Mesenteric fat pad (tissue), 1 donor: ENCODE data around the gene CIT. TPM values are rescaled to one million over a fixed set of nuclear protein-coding genes. Genes with fewer than 3 reads are reported as not detected.
"Not testable (repeated sequence)": the region's sequence is repeated elsewhere in the genome, so short reads cannot be mapped to it uniquely, and the experiment has no call there.

ENCODE experiments used
- DNase-seq: peaks from one replicate; pipeline ENCODE4 v3.0.0-alpha.2; 2020; ENCODE audit warnings: low spot score
- total RNA-seq: library from RNA; stranded (reverse); fragmentation: NEBNext Ultra II Directional; extraction: Animal tissue kit (Norgen Biotek cat#: 25700); gene quantifications from one replicate; pipeline ENCODE4 v1.2.1, GENCODE V29; 2021
- donor health status: DM: yes; HTN: yes; CAD: no.

The CIT gene
- total RNA-seq, 1 donor from 2014 or later: 2.4 TPM

- DNase-seq: no peak
Observed at GRCh38 chr12:119679081-119679480, 198.0 kb downstream of the CIT start.

- DNase-seq: no peak
Observed at GRCh38 chr12:119678459-119678858, 198.7 kb downstream of the CIT start.

GRCh38 chr12:119676573-119676972 lies 200.5 kb downstream of the CIT start:
- no peak for DNase-seq

- no peak for DNase-seq
Observed at GRCh38 chr12:119676022-119676421, 201.1 kb downstream of the CIT start.

- DNase-seq: no peak
Observed at GRCh38 chr12:119674560-119674959, 202.6 kb downstream of the CIT start.

- no peak for DNase-seq
Observed at GRCh38 chr12:119673634-119674033, 203.5 kb downstream of the CIT start.

GRCh38 chr12:119672194-119672593 lies 204.9 kb downstream of the CIT start:
- no peak for DNase-seq

GRCh38 chr12:119671070-119671469 lies 206.1 kb downstream of the CIT start:
- no peak for DNase-seq

- DNase-seq: no peak
Observed at GRCh38 chr12:119669744-119670472, 207.2 kb downstream of the CIT start.

- DNase-seq: no peak
Observed at GRCh38 chr12:119668324-119668841, 208.7 kb downstream of the CIT start.

GRCh38 chr12:119667577-119668323 lies 209.4 kb downstream of the CIT start, which contains the start of gene PRKAB1:
PRKAB1 (plus strand) TSS chr12:119668133; CDS start chr12:119668245, 112 bp downstream.
- DNase-seq: peak; percentile 98

- no peak for DNase-seq
Observed at GRCh38 chr12:119666900-119667576, 210.1 kb downstream of the CIT start.

- DNase-seq: no peak
Observed at GRCh38 chr12:119666226-119666795, 210.8 kb downstream of the CIT start.

- DNase-seq: no peak
Observed at GRCh38 chr12:119665164-119665929, 211.8 kb downstream of the CIT start.

- no peak for DNase-seq
Observed at GRCh38 chr12:119664642-119665041, 212.5 kb downstream of the CIT start.

- DNase-seq: no peak
Observed at GRCh38 chr12:119661882-119662281, 215.2 kb downstream of the CIT start.

- no peak for DNase-seq
Observed at GRCh38 chr12:119660076-119660475, 217.0 kb downstream of the CIT start.

- DNase-seq: no peak
Observed at GRCh38 chr12:119659289-119659897, 217.7 kb downstream of the CIT start.

GRCh38 chr12:119658166-119658565 lies 219.0 kb downstream of the CIT start:
- not testable (repeated sequence) for DNase-seq

GRCh38 chr12:119657001-119657400 lies 220.1 kb downstream of the CIT start:
- not testable (repeated sequence) for DNase-seq
